HG02588 (cell line): ENCODE data around the gene SNF8.
"Not testable (repeated sequence)": the region's sequence is repeated elsewhere in the genome, so short reads cannot be mapped to it uniquely, and the experiment has no call there.

Experiments
- ATAC-seq: cut with Tn5 transposase; IDR thresholded peaks from one replicate; pipeline ENCODE4 v1.9.1; 2021; ENCODE audit warnings: mild to moderate bottlenecking, moderate library complexity; ENCODE audit not compliant: unreplicated experiment

The SNF8 gene

GRCh38 chr17:48944515-48945260, at the start of gene SNF8:
Gene SNF8 (minus strand): TSS chr17:48944842. CDS start chr17:48944734, 108 bp downstream.
- ATAC-seq: peak; percentile 88

GRCh38 chr17:48993951-48994350, 49.3 kb upstream of the SNF8 start:
- ATAC-seq: no peak

- no peak for ATAC-seq
These were observed 48.7 kb upstream of the SNF8 start for GRCh38 chr17:48993305-48993704.

GRCh38 chr17:48992444-48992843, 47.8 kb upstream of the SNF8 start:
- ATAC-seq: no peak

- ATAC-seq: no peak
These were observed 46.3 kb upstream of the SNF8 start for GRCh38 chr17:48990882-48991357.

- no peak for ATAC-seq
These were observed 44.5 kb upstream of the SNF8 start for GRCh38 chr17:48989100-48989499.

GRCh38 chr17:48985436-48986245, 41.0 kb upstream of the SNF8 start:
- ATAC-seq: no peak

GRCh38 chr17:48981927-48982539, 37.4 kb upstream of the SNF8 start:
- ATAC-seq: no peak

- ATAC-seq: no peak
These were observed 29.2 kb upstream of the SNF8 start for GRCh38 chr17:48973806-48974205.

GRCh38 chr17:48972749-48973097, 28.1 kb upstream of the SNF8 start:
- no peak for ATAC-seq

- no peak for ATAC-seq
These were observed 26.4 kb upstream of the SNF8 start for GRCh38 chr17:48970865-48971687.

- ATAC-seq: no peak
These were observed 25.6 kb upstream of the SNF8 start for GRCh38 chr17:48970224-48970623.

- no peak for ATAC-seq
These were observed 17.0 kb upstream of the SNF8 start for GRCh38 chr17:48961516-48962233.

GRCh38 chr17:48960834-48961515, 16.3 kb upstream of the SNF8 start:
- no peak for ATAC-seq

GRCh38 chr17:48954300-48954755, 9.7 kb upstream of the SNF8 start:
- ATAC-seq: no peak

GRCh38 chr17:48952904-48953303, 8.3 kb upstream of the SNF8 start:
- ATAC-seq: no peak

GRCh38 chr17:48951572-48951971, 6.9 kb upstream of the SNF8 start:
- ATAC-seq: no peak

- not testable (repeated sequence) for ATAC-seq
These were observed 614 bp upstream of the SNF8 start for GRCh38 chr17:48945261-48945651.

GRCh38 chr17:48933035-48933434, 11.6 kb downstream of the SNF8 start:
- no peak for ATAC-seq
